Endothelial cell of hepatic sinusoid (primary cell): Measurements from ENCODE around the gene SLC41A2.
"Not testable (repeated sequence)": the region's sequence is repeated elsewhere in the genome, so short reads cannot be mapped to it uniquely, and the experiment has no call there.

Source experiments
- in situ Hi-C: cut with HindIII; loops from 2 replicates; pipeline ENCODE4 v1.10.0; 2017; ENCODE audit warnings: low sequenced_read_pairs

Gene SLC41A2, protein sequence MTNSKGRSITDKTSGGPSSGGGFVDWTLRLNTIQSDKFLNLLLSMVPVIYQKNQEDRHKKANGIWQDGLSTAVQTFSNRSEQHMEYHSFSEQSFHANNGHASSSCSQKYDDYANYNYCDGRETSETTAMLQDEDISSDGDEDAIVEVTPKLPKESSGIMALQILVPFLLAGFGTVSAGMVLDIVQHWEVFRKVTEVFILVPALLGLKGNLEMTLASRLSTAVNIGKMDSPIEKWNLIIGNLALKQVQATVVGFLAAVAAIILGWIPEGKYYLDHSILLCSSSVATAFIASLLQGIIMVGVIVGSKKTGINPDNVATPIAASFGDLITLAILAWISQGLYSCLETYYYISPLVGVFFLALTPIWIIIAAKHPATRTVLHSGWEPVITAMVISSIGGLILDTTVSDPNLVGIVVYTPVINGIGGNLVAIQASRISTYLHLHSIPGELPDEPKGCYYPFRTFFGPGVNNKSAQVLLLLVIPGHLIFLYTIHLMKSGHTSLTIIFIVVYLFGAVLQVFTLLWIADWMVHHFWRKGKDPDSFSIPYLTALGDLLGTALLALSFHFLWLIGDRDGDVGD

DNA sequence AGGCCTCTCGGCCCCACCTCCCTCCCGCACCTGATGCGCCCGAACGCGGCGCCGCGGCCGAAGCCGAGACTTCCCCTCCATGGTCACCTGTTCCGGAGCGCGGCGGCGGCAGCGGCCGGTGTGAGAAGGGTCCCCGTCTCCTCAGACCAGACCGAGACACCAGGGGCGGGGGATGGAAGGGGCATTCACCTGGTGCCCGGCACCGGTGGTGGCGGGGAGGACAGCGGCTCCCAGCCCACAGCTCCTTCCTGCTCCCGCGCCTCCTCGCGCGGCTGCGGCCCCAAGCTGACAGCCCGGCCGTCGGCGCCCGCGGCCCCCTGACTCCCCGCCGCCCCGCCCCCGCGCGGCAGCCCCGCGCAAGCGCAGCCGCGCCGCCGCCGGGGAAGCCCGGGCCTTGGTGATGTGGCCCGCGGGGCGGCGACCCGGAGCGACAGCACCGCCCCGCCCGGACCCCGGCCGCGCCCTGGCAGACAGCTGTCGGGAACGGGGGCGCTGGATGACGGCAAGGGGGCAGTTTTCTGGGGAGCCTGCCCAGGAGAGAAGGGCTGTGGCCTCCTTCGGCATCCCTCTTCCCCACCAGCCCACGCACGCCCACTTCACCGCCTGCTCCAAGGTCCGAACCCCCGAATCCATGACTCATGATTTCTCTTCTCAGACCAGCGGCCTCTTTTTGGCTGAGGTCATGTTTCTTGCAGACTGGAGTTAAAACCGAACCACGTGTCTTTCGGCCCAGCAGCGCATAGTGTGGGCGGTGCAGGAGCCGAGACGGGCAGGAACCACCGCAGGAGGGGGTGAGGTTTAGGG lies at the start of gene SLC41A2:
SLC41A2 (minus strand) TSS at position 290 of the 804 bp plus-strand sequence. CDS start 29,763 bp downstream, outside the sequence.
- in situ Hi-C loops: loop anchor here (5.0 kb wide), 1 partner anchor 36 kb away; no protein-coding TSS in a partner anchor

- in situ Hi-C loops: loop anchor here (5.0 kb wide), 1 partner anchor 79 kb away; no protein-coding TSS in a partner anchor
Measured at GRCh38 chr12:105001476-105001875, 43.4 kb upstream of the SLC41A2 start.

DNA sequence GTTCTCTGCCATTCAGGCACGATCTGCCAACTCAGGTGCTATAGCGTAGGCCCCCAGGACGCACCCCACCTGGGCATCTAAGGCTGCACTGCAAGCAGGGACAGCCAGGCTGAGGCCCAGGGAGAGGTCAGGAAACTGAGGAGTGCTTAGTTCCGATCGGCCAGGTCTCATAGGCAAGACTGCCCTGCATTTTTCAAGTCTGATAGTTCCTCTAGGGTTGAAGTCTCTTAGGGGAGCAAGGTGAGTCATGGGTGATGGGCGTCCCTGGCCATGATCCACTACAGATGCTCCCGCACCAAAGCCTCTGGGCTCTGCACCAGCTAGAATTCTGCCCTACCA lies 41.2 kb upstream of the SLC41A2 start:
- in situ Hi-C loops: no loop called here

DNA sequence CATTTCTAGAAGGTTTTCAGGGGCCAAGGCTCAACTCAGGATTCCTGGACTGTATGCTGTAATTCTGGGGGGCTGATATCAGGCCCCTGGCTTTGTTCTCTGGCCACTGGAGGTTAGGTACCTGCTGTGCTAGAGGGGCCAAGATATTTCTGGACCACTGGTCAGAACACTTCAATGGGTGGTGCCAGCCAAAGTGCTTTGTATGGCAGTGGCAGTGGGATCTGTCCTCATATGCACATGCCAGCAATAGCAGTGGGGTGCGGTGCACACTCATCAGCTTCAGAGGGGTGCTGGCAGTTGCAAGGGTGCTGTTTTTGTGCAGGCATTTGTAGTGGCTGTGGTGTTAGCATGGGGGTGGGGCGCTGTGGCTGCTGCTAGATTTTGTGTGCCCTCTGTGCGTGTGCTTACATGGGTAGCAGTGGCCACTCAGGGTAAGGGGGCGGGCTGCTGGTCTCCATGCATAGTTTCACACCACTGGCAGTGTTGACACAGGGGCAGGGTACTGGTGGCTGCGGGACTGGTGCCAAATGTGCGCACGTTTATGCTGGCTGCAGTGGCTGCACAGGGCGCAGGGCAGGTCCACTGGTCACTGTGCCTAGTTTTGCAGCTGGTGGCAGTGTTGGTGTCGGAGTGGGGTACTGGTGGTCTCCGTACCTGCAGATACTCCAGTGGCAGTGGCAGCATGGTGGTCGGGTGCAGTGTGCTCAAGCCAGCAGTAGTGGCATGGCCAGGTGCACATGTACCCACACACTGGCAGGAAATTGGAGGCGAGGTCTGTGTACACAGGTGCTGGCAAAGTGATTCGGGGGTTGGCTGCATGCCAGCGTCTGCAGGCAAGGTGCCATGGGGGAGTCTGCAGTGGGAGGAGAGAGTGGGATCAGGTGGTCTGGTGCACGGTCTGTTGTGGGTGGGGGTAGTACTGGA lies 40.6 kb upstream of the SLC41A2 start:
- in situ Hi-C loops: no loop called here

DNA sequence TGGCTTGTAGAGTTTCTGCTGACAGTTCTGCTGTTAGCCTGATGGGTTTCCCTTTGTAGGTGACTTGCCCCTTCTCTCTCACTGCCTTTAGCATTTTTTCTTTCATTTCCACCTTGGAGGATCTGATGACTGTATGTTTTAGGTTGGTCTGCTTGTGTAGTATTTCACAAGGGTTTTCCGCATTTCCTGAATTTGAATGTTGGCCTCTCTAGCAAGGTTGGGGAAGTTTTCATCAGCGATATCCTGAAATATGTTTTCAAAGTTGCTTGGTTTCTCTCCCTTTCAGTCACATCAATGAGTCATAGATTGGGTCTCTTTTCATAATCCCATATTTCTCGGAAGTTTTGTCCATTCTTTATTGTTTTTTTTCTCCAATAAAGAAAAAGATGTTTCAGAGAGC lies 39.5 kb upstream of the SLC41A2 start:
- in situ Hi-C loops: no loop called here

- in situ Hi-C loops: no loop called here
Measured at GRCh38 chr12:104994336-104994735, 36.2 kb upstream of the SLC41A2 start.

GRCh38 chr12:104991565-104992128 lies 33.6 kb upstream of the SLC41A2 start:
- in situ Hi-C loops: no loop called here

DNA sequence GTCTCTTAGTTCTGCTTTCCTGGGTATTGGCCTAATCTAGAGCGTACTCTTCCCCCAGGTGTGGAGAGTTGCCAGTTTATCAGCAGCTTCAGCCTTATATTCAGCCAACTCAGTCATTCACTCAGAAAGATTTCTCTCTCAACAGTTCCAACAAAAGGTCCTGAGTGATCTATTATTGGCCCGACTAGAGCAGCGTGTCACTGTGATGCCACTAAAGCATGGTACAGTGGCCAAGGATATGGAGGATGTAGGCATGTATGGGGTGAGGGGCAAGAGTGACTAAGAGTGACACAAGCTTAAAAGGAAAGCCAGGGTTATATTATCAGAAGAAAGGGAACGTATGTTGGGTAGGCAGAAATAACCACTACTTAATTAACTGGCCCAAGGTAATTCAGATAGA lies 32.9 kb upstream of the SLC41A2 start:
- in situ Hi-C loops: no loop called here

GRCh38 chr12:104986022-104986941 lies 28.2 kb upstream of the SLC41A2 start, which contains the start of gene NOPCHAP1:
TSS of gene NOPCHAP1 (plus strand) at chr12:104986316. CDS start at chr12:104986353, 37 bp downstream.
- in situ Hi-C loops: no loop called here

DNA sequence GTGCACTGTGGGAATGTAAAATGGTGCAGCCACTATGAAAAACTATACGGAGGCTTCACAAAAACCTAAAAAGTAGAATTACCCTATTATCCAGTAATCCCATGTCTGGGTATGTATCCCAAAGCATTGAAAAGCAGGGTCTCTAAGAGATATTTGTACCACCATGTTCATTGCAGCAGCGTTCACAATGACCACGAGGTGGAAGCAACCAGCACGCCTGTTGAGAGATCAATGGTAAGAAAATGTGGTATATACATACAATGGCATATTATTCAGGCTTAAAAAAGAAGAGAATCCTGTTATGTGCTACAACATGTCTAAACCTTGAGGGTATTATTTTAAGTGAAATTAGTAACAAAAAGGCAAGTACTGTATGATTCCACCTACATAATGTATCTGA lies 27.1 kb upstream of the SLC41A2 start:
- in situ Hi-C loops: no loop called here

DNA sequence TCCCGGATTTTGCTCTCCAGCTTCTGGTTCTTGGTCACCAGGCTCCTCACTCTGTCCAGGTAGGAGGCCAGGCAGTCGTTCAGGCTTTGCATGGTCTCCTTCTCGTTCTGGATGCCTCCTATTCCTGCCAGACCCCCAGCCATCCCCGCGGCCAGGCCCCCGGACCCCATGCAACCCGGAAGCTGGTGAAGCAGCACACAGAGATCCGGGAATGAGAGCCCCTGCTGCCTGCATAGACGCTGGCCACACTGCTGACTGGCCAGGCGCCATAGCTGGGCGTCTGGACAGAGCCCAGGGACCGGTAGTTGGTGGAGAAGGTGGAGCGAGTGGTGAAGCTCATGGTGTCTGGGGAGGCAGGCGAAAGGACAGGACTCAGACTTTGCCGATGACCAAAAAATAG lies 19.6 kb upstream of the SLC41A2 start:
- in situ Hi-C loops: not testable (repeated sequence)

- in situ Hi-C loops: no loop called here
Measured at GRCh38 chr12:104976703-104977102, 18.6 kb upstream of the SLC41A2 start.

DNA sequence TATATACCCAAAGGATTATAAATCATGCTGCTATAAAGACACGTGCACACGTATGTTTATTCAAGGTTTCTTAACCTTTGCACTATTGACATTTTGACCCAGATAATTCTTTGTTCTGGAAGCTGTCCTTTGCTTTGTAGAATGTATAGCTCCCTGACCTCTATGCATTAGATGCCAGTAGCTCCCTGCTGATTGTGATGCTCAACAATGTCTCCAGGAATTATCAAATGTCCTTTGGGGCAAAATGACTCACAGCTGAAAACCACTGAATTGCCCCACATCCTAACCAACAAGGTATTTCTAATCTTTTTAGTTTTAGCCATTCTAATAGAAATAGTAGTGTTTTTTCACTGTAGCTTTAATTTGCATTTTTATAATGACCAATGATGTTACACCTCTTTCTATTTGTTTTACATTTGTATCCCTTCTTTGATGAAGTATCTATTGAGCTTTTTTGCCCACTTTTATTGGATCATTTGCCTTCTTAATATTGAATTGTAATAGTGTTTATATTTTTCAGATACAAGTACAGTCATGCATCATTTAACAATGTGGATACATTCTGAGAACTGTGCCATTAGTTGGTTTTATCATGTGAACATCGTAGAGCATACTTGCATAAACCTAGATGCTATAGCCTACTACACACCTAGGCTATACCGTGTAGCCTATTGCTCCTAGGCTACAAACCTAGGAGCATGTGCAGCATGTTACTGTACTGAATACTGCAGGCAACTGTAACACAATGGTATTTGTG lies 17.7 kb upstream of the SLC41A2 start:
- in situ Hi-C loops: no loop called here

GRCh38 chr12:104974626-104975290 lies 16.7 kb upstream of the SLC41A2 start:
- in situ Hi-C loops: no loop called here

- in situ Hi-C loops: no loop called here
Measured at GRCh38 chr12:104973250-104973649, 15.2 kb upstream of the SLC41A2 start.

- in situ Hi-C loops: no loop called here
Measured at GRCh38 chr12:104971306-104971705, 13.2 kb upstream of the SLC41A2 start.

DNA sequence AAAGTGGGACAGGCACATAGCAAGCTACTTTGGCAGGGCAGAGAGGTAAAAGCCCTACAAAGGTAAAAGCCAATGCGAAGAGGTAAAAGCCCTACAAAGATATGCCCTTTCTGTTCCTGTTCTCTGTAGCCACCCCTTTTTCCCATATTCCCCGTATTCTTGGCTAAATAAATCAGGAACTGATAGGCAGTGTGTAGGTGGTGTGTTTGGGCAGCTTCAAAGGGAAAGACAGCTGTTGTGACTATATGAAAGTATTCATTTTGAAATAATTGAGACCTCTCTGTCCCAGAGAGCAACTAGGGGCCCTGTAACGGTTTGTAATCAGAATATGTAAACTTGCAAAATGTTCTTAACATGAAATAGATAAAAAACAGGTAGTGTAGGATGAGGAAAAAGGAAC lies 11.3 kb upstream of the SLC41A2 start:
- in situ Hi-C loops: no loop called here

DNA sequence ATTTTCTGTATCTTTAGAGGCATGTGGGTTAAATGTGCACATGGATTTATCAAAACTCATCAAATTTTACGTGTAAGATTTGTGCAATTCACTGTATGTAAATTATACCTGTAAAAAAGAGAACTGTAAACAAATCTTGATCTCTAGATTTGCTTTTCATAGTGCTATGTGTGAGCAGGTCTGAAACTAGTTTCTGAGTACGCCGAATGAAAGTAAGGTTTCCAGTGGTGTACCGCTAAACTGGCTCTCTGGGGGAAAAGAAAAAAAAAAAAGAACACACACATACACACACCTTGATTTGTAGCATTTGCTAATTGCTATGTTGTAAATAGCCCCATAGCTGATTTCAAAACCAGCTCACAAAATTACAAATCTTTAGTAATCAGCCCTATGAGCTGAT lies 8.6 kb upstream of the SLC41A2 start:
- in situ Hi-C loops: no loop called here
